Gastroesophageal sphincter (tissue), 4 donors: ENCODE data around the gene NUMA1. TPM values are rescaled to one million over a fixed set of nuclear protein-coding genes. Genes with fewer than 3 reads are reported as not detected.

Experiments
- ATAC-seq: fragments of 150-250 bp; one replicate; pipeline ENCODE4 v1.9.1; 2016; ENCODE audit warnings: mild to moderate bottlenecking, moderate library complexity
- H3K27ac ChIP-seq, 4 donors: fragments of 200-600 bp; sonication (generic) in 3 of 4; 1 replicate in 3 of 4; 2 replicates in 1 of 4; pipeline ENCODE4 v1.5.1; 2016 to 2019
- H3K27me3 ChIP-seq: fragments of 200-600 bp; sonication (generic); one replicate; pipeline ENCODE4 v1.5.1; 2019
- H3K36me3 ChIP-seq, 2 donors: fragments of 200-600 bp; sonication (generic); one replicate each; pipeline ENCODE4 v1.5.1; 2019; ENCODE audit warnings: control low read depth in 1 of 2
- H3K4me1 ChIP-seq, 3 donors: fragments of 200-600 bp; sonication (generic); 1 replicate in 2 of 3; 2 replicates in 1 of 3; pipeline ENCODE4 v1.5.1; 2016 to 2019; ENCODE audit warnings: control low read depth in 2 of 3
- H3K4me3 ChIP-seq, 2 donors: fragments of 200-600 bp; sonication (generic); one replicate each; pipeline ENCODE4 v1.5.1; 2019; ENCODE audit warnings: mild to moderate bottlenecking in 1 of 2, moderate library complexity in 1 of 2
- H3K9me3 ChIP-seq, 3 donors: fragments of 200-600 bp; sonication (generic); one replicate each; pipeline ENCODE4 v1.5.1; 2017 to 2019; ENCODE audit warnings: control low read depth in 2 of 3
- EP300 ChIP-seq: sonication (generic); formaldehyde crosslinking; IDR thresholded peaks from one replicate; pipeline ENCODE4 v1.6.1; 2017; ENCODE audit warnings: antibody characterized with exemption, mild to moderate bottlenecking
- POLR2A ChIP-seq, 2 donors: fragments of 450-650 bp; IDR thresholded peaks; one replicate each; pipeline ENCODE4 v1.6.1; 2017; ENCODE audit warnings: antibody characterized with exemption in 2 of 2, mild to moderate bottlenecking in 2 of 2, moderate library complexity in 1 of 2
- POLR2AphosphoS5 ChIP-seq: sonication (generic); formaldehyde crosslinking; IDR thresholded peaks from one replicate; pipeline ENCODE4 v1.6.1; 2017; ENCODE audit warnings: antibody characterized with exemption
- WGBS, 2 donors: methylation state at CpG; one replicate each; pipeline ENCODE4 v1.1.5; 2018; ENCODE audit warnings: low coverage in 1 of 2; 5-methylcytosine and 5-hydroxymethylcytosine counted together
- total RNA-seq, 4 donors: library from RNA; depleted of rRNA; stranded (reverse); fragments of >200 nt; gene quantifications; one replicate each; pipeline ENCODE4 v1.1.0, GENCODE V29; 2016
- TF ChIP-seq, protein P1 (sequence below), 4 experiments: fragments of 200-600 bp in 2 of 4; fragments of 450-650 bp in 2 of 4; sonication (generic) in 1 of 4; IDR thresholded peaks; one replicate each; pipeline ENCODE4 v1.5.1; 2017 to 2019; ENCODE audit warnings: antibody characterized with exemption in 4 of 4, mild to moderate bottlenecking in 2 of 4, moderate library complexity in 2 of 4

Gene NUMA1
- total RNA-seq, 4 donors from 2014 or later: 235 to 370 (median 290) TPM

DNA sequence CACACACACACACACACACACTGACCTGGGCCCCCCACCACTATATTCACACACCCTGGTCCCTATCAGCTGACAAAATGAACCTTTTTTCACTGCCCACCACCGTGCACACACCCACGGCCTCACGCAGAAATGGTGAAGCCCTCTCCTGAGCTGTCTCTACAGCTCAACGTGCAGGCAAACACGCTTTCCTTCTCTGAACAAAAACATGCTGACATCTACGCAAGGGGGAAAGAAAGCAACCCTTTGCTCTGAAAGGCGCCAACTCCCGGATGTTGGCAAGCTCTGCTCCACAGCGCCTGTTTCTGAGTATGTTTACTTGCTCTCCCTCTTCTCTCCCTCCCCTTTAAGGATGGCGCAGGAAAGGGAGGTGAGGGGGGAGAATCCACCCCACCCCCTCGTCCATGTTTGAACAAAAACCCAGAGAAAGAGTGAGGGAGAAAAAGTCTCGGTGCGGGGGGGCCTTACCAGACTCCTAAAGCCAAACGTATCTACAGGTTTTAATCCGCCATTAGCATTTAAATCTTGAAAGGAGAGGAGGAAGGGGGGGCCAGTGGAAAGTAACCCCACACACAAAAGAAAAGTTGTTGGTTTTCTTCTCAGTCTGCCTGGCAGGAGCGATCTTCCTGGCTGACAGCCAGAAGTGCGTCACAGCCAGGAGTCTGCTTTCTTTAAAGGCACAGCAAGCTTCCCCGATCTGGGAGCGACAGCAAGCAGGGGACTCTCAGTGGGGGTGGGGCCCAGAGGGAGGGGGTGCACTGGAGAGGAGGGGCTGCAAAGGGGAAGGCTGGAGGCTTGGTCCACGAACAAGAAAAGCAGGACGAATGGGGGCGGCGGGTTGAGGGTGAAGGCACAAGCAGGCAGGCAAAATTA lies 39.6 kb downstream of the NUMA1 start:
- WGBS, 2 donors: 0 to 3% methylated on average over 6 to 10 of the region's 23 CpGs
- Histone ChIP-seq H3K9me3 (no peaks in the 10 kb centered on the region), H3K27ac (peak overlapping the region; percentile 95 to 97 (median 96)), H3K4me3 (peak overlapping the region; percentile 64 to 72), H3K36me3 (peaks cover 0 to 1% of the 10 kb centered on the region in 2 donors), H3K27me3 (no peaks in the 10 kb centered on the region), H3K4me1 (peaks cover 25 to 81% (median 44%) of the 10 kb centered on the region in 3 donors)
- TF ChIP-seq, protein P1, sequence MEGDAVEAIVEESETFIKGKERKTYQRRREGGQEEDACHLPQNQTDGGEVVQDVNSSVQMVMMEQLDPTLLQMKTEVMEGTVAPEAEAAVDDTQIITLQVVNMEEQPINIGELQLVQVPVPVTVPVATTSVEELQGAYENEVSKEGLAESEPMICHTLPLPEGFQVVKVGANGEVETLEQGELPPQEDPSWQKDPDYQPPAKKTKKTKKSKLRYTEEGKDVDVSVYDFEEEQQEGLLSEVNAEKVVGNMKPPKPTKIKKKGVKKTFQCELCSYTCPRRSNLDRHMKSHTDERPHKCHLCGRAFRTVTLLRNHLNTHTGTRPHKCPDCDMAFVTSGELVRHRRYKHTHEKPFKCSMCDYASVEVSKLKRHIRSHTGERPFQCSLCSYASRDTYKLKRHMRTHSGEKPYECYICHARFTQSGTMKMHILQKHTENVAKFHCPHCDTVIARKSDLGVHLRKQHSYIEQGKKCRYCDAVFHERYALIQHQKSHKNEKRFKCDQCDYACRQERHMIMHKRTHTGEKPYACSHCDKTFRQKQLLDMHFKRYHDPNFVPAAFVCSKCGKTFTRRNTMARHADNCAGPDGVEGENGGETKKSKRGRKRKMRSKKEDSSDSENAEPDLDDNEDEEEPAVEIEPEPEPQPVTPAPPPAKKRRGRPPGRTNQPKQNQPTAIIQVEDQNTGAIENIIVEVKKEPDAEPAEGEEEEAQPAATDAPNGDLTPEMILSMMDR (IDR thresholded peaks at IDR 0.05): no peak
- peak; percentile 12 to 30 for TF ChIP-seq POLR2A (IDR thresholded peaks at IDR 0.05)
- TF ChIP-seq EP300: no peak
- TF ChIP-seq POLR2AphosphoS5: peak; percentile 91
- ATAC-seq: peak; percentile 89

DNA sequence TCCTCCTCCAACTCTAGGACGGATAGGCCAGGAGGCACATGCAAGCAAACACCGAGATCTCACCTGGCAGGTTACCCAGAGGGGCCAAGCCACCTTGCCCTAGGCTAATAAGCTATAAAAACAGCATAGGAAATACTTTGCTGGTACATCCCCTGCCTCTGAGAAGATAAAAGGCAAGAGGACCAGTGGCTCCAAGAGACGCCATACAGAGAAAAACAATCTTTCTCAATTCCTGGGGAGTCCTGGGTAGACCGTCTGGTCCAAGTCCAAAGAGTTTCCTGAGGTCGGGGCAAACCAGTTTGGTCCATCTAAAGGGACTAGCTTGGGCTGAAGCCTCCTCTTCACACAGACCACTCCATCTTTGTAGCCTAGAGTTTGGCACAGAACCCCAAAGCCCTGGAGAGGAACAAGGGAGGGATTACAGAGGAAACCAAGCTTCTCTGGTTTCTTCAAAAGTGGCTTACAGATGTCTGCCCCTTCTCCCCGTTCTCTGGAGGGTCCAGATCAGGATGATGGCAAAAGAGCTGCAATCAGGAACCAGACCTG lies 40.4 kb downstream of the NUMA1 start:
- ATAC-seq: no peak
- peak overlapping the region; percentile 95 to 97 (median 96) for H3K27ac ChIP-seq
- no peaks in the 10 kb centered on the region for H3K27me3 ChIP-seq
- H3K4me3 ChIP-seq: peak overlapping the region; percentile 64 to 72
- TF ChIP-seq, protein P1 (IDR thresholded peaks at IDR 0.05): no peak
- no peak for TF ChIP-seq EP300
- no peak for TF ChIP-seq POLR2A (IDR thresholded peaks at IDR 0.05)
- TF ChIP-seq POLR2AphosphoS5: no peak
- H3K9me3 ChIP-seq: no peaks in the 10 kb centered on the region
- peaks cover 0 to 9% of the 10 kb centered on the region in 2 donors for H3K36me3 ChIP-seq
- H3K4me1 ChIP-seq: peaks cover 26 to 82% (median 47%) of the 10 kb centered on the region in 3 donors
- WGBS, 2 donors: 0% methylated on average over 2 to 3 of the region's 6 CpGs

- peaks cover 26 to 82% (median 45%) of the 10 kb centered on the region in 3 donors for H3K4me1 ChIP-seq
- no peak for ATAC-seq
Measured at GRCh38 chr11:72039031-72039855, 41.1 kb downstream of the NUMA1 start.

GRCh38 chr11:72038491-72038890 lies 41.9 kb downstream of the NUMA1 start:
- ATAC-seq: peak; percentile 68
- H3K4me3 ChIP-seq: peak overlapping the region; percentile 64 to 72
- H3K36me3 ChIP-seq: peaks cover 0 to 24% of the 10 kb centered on the region in 2 donors
- H3K27me3 ChIP-seq: no peaks in the 10 kb centered on the region
- peak overlapping the region; percentile 95 to 97 (median 96) for H3K27ac ChIP-seq
- WGBS, 2 donors: 0% methylated on average over 1 to 2 of the region's 2 CpGs
- H3K4me1 ChIP-seq: peaks cover 26 to 82% (median 47%) of the 10 kb centered on the region in 3 donors
- no peaks in the 10 kb centered on the region for H3K9me3 ChIP-seq
- TF ChIP-seq POLR2A (IDR thresholded peaks at IDR 0.05) (peak in 1 of 2 donors; percentile 41), POLR2AphosphoS5 (peak; percentile 82)
- TF ChIP-seq, protein P1 (IDR thresholded peaks at IDR 0.05): no peak

More at GRCh38 chr11:72039031-72039855, 41.1 kb downstream of the NUMA1 start:
- Histone ChIP-seq H3K27me3 (no peaks in the 10 kb centered on the region), H3K27ac (peak overlapping the region; percentile 95 to 97 (median 96)), H3K4me3 (peak overlapping the region; percentile 64 to 72), H3K9me3 (no peaks in the 10 kb centered on the region), H3K36me3 (peaks cover 0 to 16% of the 10 kb centered on the region in 2 donors)
- TF ChIP-seq, protein P1 (IDR thresholded peaks at IDR 0.05): no peak
- TF ChIP-seq EP300: no peak
- no peak for TF ChIP-seq POLR2A (IDR thresholded peaks at IDR 0.05)
- TF ChIP-seq POLR2AphosphoS5: peak; percentile 35
- WGBS, 2 donors: 0 to 13% methylated on average over 2 to 4 of the region's 5 CpGs
